ENCODE measurements around the gene KPNA1. TPM values are rescaled to one million over a fixed set of nuclear protein-coding genes. Genes with fewer than 3 reads are reported as not detected.

The KPNA1 gene
- total RNA-seq, 3 donors from 2014 or later (not counting 1 experiment from before 2014, with no cell fraction given): 62.3 to 67.1 (median 63.1) TPM

GRCh38 chr3:122475316-122475715, 39.4 kb downstream of the KPNA1 start:
- Histone ChIP-seq H3K4me1 (ENCODE audit: control insufficient read depth, insufficient read depth, low read length) (peaks cover 3% of the 10 kb centered on the region), H3K27me3 (ENCODE audit: control insufficient read depth, insufficient read depth, low read length) (no peaks in the 10 kb centered on the region), H3K4me3 (ENCODE audit: low read length) (no peak overlapping the region), H3K27ac (ENCODE audit: low read length) (no peak overlapping the region), H3K9me3 (ENCODE audit: control insufficient read depth, insufficient read depth, low read length) (no peaks in the 10 kb centered on the region), H3K36me3 (ENCODE audit: control insufficient read depth, insufficient read depth, low read length) (no peaks in the 10 kb centered on the region)
- Mint-ChIP-seq H3K27ac (peak overlapping the region in 1 of 2 donors; percentile 0), H3K9me3 (no peaks in the 10 kb centered on the region), H3K4me1 (peaks cover 69 to 75% of the 10 kb centered on the region in 2 donors), H3K4me3 (no peak overlapping the region), H3K36me3 (no peaks in the 10 kb centered on the region), H3K27me3 (ENCODE audit: low read depth in 2 of 2) (no peaks in the 10 kb centered on the region)
- DNase-seq (no peak), ATAC-seq (no peak)
- TF ChIP-seq CTCF (IDR thresholded peaks at IDR 0.05): no peak
- WGBS (ENCODE audit: insufficient coverage): 100% methylated on average over 2 of the region's 2 CpGs
- intact Hi-C loops (cut with micrococcal nuclease): no loop called here

- Histone ChIP-seq H3K27me3 (ENCODE audit: control insufficient read depth, insufficient read depth, low read length) (no peaks in the 10 kb centered on the region), H3K4me1 (ENCODE audit: control insufficient read depth, insufficient read depth, low read length) (peaks cover 7% of the 10 kb centered on the region), H3K9me3 (ENCODE audit: control insufficient read depth, insufficient read depth, low read length) (no peaks in the 10 kb centered on the region), H3K27ac (ENCODE audit: low read length) (no peak overlapping the region), H3K4me3 (ENCODE audit: low read length) (no peak overlapping the region), H3K36me3 (ENCODE audit: control insufficient read depth, insufficient read depth, low read length) (peaks cover 4% of the 10 kb centered on the region)
- Mint-ChIP-seq H3K9me3 (no peaks in the 10 kb centered on the region), H3K27ac (peak overlapping the region; percentile 49 to 70), H3K27me3 (ENCODE audit: low read depth in 2 of 2) (no peaks in the 10 kb centered on the region), H3K4me1 (peaks cover 70% of the 10 kb centered on the region in 2 donors), H3K36me3 (no peaks in the 10 kb centered on the region), H3K4me3 (peak overlapping the region; percentile 38)
- DNase-seq: peak in 1 of 2 donors; percentile 5
- no peak for TF ChIP-seq CTCF (IDR thresholded peaks at IDR 0.05)
- WGBS (ENCODE audit: insufficient coverage): 13% methylated on average over 1 of the region's 1 CpG
- ATAC-seq: no peak
- intact Hi-C loops (cut with micrococcal nuclease): no loop called here
Observed at GRCh38 chr3:122469659-122470058, 45.1 kb downstream of the KPNA1 start.

GRCh38 chr3:122468896-122469533, 45.7 kb downstream of the KPNA1 start:
- no peak for TF ChIP-seq CTCF (IDR thresholded peaks at IDR 0.05)
- ATAC-seq (no peak), DNase-seq (no peak)
- Mint-ChIP-seq H3K9me3 (no peaks in the 10 kb centered on the region), H3K27me3 (ENCODE audit: low read depth in 2 of 2) (no peaks in the 10 kb centered on the region), H3K36me3 (no peaks in the 10 kb centered on the region), H3K27ac (peak overlapping the region; percentile 49 to 70), H3K4me3 (no peak overlapping the region), H3K4me1 (peaks cover 63 to 64% of the 10 kb centered on the region in 2 donors)
- intact Hi-C loops (cut with micrococcal nuclease): no loop called here
- WGBS (ENCODE audit: insufficient coverage): 89% methylated on average over 2 of the region's 3 CpGs
- Histone ChIP-seq H3K27ac (ENCODE audit: low read length) (no peak overlapping the region), H3K9me3 (ENCODE audit: control insufficient read depth, insufficient read depth, low read length) (no peaks in the 10 kb centered on the region), H3K4me1 (ENCODE audit: control insufficient read depth, insufficient read depth, low read length) (peaks cover 7% of the 10 kb centered on the region), H3K36me3 (ENCODE audit: control insufficient read depth, insufficient read depth, low read length) (peaks cover 4% of the 10 kb centered on the region), H3K4me3 (ENCODE audit: low read length) (no peak overlapping the region), H3K27me3 (ENCODE audit: control insufficient read depth, insufficient read depth, low read length) (no peaks in the 10 kb centered on the region)

Measured in natural killer cell (primary cell).